Brain microvascular endothelial cell (primary cell): ENCODE measurements around the gene C19orf47.

Experiments
- DNase-seq: peaks from one replicate; pipeline ENCODE4 v3.0.0-alpha.2; 2020
- H3K27ac ChIP-seq: fragments of 250-450 bp; sonication (Bioruptor Pico); 2 replicates; pipeline ENCODE4 v1.5.1; 2020; ENCODE audit warnings: mild to moderate bottlenecking, moderate library complexity
- H3K27me3 ChIP-seq: fragments of 250-450 bp; sonication (Bioruptor Pico); replicated peaks from 2 replicates; pipeline ENCODE4 v1.5.1; 2020; ENCODE audit warnings: mild to moderate bottlenecking
- H3K36me3 ChIP-seq: fragments of 250-450 bp; sonication (Bioruptor Pico); replicated peaks from 2 replicates; pipeline ENCODE4 v1.5.1; 2020; ENCODE audit warnings: mild to moderate bottlenecking
- H3K4me3 ChIP-seq: 2 replicates; pipeline ENCODE4 v1.5.1; 2011; ENCODE audit warnings: low read depth, mild to moderate bottlenecking, control low read depth, low read length, moderate library complexity
- CTCF ChIP-seq: IDR thresholded peaks from 2 replicates; pipeline ENCODE4 v1.5.1; 2011; ENCODE audit warnings: low read depth, mild to moderate bottlenecking, moderate library complexity, low read length, control low read depth, inconsistent platforms; ENCODE audit errors: missing control alignments
- in situ Hi-C: cut with HindIII; loops from 2 replicates; pipeline ENCODE4 v1.10.0; 2017; ENCODE audit warnings: low sequenced_read_pairs, low pct_ligation_motif_present

The C19orf47 gene

GRCh38 chr19:40281381-40282208 lies 66.6 kb downstream of the C19orf47 start:
- H3K4me3 ChIP-seq, result no peak overlapping the region
- in situ Hi-C loops, result no loop called here
- H3K27ac ChIP-seq, result no peak overlapping the region
- no peak for TF ChIP-seq CTCF
- no peak for DNase-seq
- H3K27me3 ChIP-seq, result no peaks in the 10 kb centered on the region
- H3K36me3 ChIP-seq, result no peaks in the 10 kb centered on the region

GRCh38 chr19:40280608-40281221 lies 67.5 kb downstream of the C19orf47 start:
- no peak for DNase-seq
- Histone ChIP-seq H3K36me3 (no peaks in the 10 kb centered on the region), H3K4me3 (no peak overlapping the region), H3K27ac (no peak overlapping the region), H3K27me3 (no peaks in the 10 kb centered on the region)
- in situ Hi-C loops, result no loop called here
- TF ChIP-seq CTCF, result no peak

GRCh38 chr19:40279761-40280607 lies 68.2 kb downstream of the C19orf47 start:
- no peaks in the 10 kb centered on the region for H3K36me3 ChIP-seq
- H3K4me3 ChIP-seq, result no peak overlapping the region
- no peaks in the 10 kb centered on the region for H3K27me3 ChIP-seq
- no peak for TF ChIP-seq CTCF
- DNase-seq, result no peak
- in situ Hi-C loops, result no loop called here
- H3K27ac ChIP-seq, result no peak overlapping the region

- no peak overlapping the region for H3K4me3 ChIP-seq
- no peak for TF ChIP-seq CTCF
- no peaks in the 10 kb centered on the region for H3K27me3 ChIP-seq
- peak; percentile 18 for DNase-seq
- H3K36me3 ChIP-seq, result no peaks in the 10 kb centered on the region
- no peak overlapping the region for H3K27ac ChIP-seq
- in situ Hi-C loops, result no loop called here
These were observed 69.1 kb downstream of the C19orf47 start for GRCh38 chr19:40279120-40279551.

GRCh38 chr19:40278361-40279035 lies 69.7 kb downstream of the C19orf47 start:
- Histone ChIP-seq H3K27ac (no peak overlapping the region), H3K36me3 (no peaks in the 10 kb centered on the region), H3K27me3 (no peaks in the 10 kb centered on the region), H3K4me3 (no peak overlapping the region)
- no peak for TF ChIP-seq CTCF
- DNase-seq, result no peak
- in situ Hi-C loops, result no loop called here
